GM10266 (cell line): Measurements from ENCODE around the gene HIF3A.

Experiments used
- DNase-seq: peaks from one replicate; pipeline ENCODE4 v3.0.0; 2012; ENCODE audit errors: extremely low spot score
- TF ChIP-seq, protein P1 (sequence below): IDR thresholded peaks from 2 replicates; pipeline ENCODE4 v1.5.1; 2012; ENCODE audit warnings: mild to moderate bottlenecking, low read depth; ENCODE audit not compliant: control insufficient read depth, insufficient read depth; ENCODE audit errors: missing control alignments

Gene HIF3A

DNA sequence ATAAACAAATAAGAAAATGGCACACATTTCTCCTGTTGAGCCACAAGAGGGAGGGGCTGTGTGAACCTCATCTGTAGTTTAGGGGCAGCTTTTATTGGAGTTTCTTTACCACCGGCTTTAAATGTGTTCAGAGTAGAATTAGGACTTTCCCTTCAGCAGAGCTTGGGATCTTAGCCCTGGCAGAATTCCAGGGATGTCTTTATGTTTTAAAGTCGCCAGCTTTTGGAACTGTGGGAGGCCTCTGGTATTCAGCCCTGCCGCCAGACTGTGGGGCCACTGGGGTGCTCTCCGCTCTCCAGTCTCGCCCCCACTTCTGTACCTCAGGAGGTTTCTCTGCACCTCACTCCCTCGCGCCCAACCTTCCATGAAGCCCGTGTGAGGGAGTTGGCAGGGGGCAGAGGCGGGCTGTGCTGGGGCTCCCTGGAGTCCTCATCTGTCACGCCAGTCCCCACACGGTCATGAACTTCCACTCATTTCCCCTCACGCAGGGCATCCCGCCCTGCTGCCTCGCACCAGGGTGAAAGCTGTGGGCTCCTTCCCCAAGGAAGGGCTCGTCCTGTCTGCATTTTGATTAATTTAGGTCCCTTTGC is 85.0 kb downstream of the HIF3A start:
- TF ChIP-seq, protein P1, sequence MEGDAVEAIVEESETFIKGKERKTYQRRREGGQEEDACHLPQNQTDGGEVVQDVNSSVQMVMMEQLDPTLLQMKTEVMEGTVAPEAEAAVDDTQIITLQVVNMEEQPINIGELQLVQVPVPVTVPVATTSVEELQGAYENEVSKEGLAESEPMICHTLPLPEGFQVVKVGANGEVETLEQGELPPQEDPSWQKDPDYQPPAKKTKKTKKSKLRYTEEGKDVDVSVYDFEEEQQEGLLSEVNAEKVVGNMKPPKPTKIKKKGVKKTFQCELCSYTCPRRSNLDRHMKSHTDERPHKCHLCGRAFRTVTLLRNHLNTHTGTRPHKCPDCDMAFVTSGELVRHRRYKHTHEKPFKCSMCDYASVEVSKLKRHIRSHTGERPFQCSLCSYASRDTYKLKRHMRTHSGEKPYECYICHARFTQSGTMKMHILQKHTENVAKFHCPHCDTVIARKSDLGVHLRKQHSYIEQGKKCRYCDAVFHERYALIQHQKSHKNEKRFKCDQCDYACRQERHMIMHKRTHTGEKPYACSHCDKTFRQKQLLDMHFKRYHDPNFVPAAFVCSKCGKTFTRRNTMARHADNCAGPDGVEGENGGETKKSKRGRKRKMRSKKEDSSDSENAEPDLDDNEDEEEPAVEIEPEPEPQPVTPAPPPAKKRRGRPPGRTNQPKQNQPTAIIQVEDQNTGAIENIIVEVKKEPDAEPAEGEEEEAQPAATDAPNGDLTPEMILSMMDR, result no peak
- DNase-seq, result no peak

- no peak for DNase-seq
- TF ChIP-seq, protein P1, result no peak
Observed at GRCh38 chr19:46383171-46383815, 86.5 kb downstream of the HIF3A start.

DNA sequence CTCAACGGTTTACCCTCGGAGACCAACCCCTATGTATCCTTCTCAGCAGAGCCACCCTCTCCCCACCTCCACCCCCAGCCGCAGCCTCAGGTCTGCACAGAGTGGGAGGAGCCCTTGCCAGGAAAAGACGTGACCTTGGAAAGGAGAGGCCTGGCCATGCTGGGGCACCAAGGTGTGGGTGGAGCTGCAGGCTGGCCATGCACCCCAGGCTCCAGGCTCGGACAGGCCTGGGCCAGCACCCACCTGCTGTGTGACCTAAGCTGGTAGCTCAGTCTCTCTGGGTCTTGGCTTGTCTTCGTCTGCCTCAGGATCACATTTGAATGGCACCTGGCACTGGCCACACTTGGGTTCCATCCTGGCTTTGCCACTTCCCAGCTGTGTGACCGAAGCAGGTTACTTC is 87.0 kb downstream of the HIF3A start:
- TF ChIP-seq, protein P1, result no peak
- no peak for DNase-seq

- no peak for DNase-seq
- TF ChIP-seq, protein P1, result no peak
Observed at GRCh38 chr19:46384396-46384795, 87.6 kb downstream of the HIF3A start.

GRCh38 chr19:46385636-46386035 is 88.8 kb downstream of the HIF3A start:
- TF ChIP-seq, protein P1, result no peak
- no peak for DNase-seq

DNA sequence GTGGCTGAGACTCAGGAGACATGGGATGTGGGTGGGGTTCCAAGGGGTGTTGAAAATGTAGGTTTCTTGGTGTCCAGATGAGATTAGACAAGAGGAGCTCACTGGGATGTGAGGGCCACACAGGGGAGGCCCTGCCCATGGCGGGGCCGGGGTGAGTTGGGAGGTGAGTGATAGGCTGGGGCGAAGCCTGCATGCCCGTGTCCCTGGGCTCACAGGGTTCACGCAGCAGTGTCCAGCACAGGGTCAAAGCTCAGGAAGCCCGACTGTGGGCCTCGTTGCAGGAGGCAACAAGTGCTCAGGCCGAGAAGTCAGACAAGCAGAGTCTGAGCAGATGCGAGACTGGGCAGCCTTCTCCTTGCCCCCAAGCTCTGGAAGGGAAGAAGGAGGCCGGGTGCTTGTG is 89.3 kb downstream of the HIF3A start:
- no peak for DNase-seq
- TF ChIP-seq, protein P1, result no peak

DNA sequence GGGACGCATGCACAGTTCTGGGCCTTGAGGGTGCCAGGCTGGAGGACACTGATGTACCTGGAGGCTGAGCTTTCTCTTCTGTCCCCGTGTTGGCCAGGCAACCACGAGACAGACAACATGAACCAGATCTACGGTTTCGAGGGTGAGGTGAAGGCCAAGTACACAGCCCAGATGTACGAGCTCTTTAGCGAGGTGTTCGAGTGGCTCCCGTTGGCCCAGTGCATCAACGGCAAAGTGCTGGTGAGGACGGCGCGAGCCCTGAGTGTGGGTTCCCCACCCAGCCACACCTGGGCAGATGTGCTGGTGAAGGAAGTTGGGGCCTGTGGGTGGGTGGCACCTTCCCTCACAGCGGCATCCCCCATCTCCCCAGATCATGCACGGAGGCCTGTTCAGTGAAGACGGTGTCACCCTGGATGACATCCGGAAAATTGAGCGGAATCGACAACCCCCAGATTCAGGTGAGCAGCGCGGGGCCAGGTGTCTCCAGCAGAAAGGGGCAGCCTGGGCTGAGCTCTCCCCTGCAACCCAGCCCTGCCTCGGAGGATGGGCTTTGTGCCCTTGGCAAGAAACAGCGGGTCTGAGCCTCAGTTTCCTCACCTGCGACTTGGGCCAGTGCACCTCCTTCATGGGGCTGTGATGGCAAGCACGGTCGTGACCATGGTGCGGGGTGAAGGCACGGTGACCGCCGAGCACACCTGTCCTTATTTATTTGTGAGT is 90.3 kb downstream of the HIF3A start:
- TF ChIP-seq, protein P1, result no peak
- no peak for DNase-seq
